SK-N-SH treated with all-trans-retinoic acid at 6 μM for 48 hours (cell line): Measurements from ENCODE around the gene PRRT2.
"Not testable (repeated sequence)": the region's sequence is repeated elsewhere in the genome, so short reads cannot be mapped to it uniquely, and the experiment has no call there.

ENCODE experiments used
- ATAC-seq: fragments of 200-7000 bp; cut with Tn5 transposase; 3 replicates; pipeline ENCODE4 v1.9.1; 2020; ENCODE audit warnings: mild to moderate bottlenecking, moderate library complexity
- ARNTL ChIP-seq: fragments of 450-650 bp; formaldehyde crosslinking; IDR thresholded peaks from 2 replicates; pipeline ENCODE4 v1.5.0; 2020; ENCODE audit warnings: low read depth, mild to moderate bottlenecking, moderate library complexity, borderline replicate concordance
- BACH2 ChIP-seq: fragments of 250-450 bp; sonication (Bioruptor Pico); IDR thresholded peaks from 2 replicates; pipeline ENCODE4 v1.9.0; 2021; ENCODE audit warnings: mild to moderate bottlenecking, borderline replicate concordance
- CSDC2 ChIP-seq: fragments of 250-450 bp; sonication (Bioruptor Pico); IDR thresholded peaks from 2 replicates; pipeline ENCODE4 v1.5.0; 2020; ENCODE audit warnings: mild to moderate bottlenecking, moderate library complexity
- GLIS3 ChIP-seq: fragments of 250-450 bp; sonication (Bioruptor Pico); IDR thresholded peaks from 2 replicates; pipeline ENCODE4 v1.5.0; 2020; ENCODE audit warnings: mild to moderate bottlenecking, moderate library complexity
- ISL1 ChIP-seq: fragments of 250-450 bp; sonication (Bioruptor Pico); IDR thresholded peaks from 2 replicates; pipeline ENCODE4 v2.1.2; 2022; ENCODE audit warnings: mild to moderate bottlenecking, moderate library complexity
- PPARA ChIP-seq: fragments of 250-450 bp; sonication (Bioruptor Pico); IDR thresholded peaks from 2 replicates; pipeline ENCODE4 v1.5.0; 2020; ENCODE audit warnings: mild to moderate bottlenecking, borderline replicate concordance
- RARB ChIP-seq: fragments of 250-450 bp; sonication (Bioruptor Pico); IDR thresholded peaks from 2 replicates; pipeline ENCODE4 v1.8.0; 2021; ENCODE audit warnings: mild to moderate bottlenecking, moderate library complexity
- TCF4 ChIP-seq: fragments of 250-450 bp; sonication (Bioruptor Pico); IDR thresholded peaks from 2 replicates; pipeline ENCODE4 v1.8.0; 2021; ENCODE audit warnings: mild to moderate bottlenecking, moderate library complexity, borderline replicate concordance
- TOX ChIP-seq: fragments of 250-450 bp; sonication (Bioruptor Pico); IDR thresholded peaks from 2 replicates; pipeline ENCODE4 v1.8.0; 2021; ENCODE audit warnings: mild to moderate bottlenecking, moderate library complexity, borderline replicate concordance
- ZFP3 ChIP-seq: fragments of 250-450 bp; sonication (Bioruptor Pico); IDR thresholded peaks from 2 replicates; pipeline ENCODE4 v1.5.0; 2020; ENCODE audit warnings: mild to moderate bottlenecking, moderate library complexity
- ZNF70 ChIP-seq: fragments of 450-650 bp; formaldehyde crosslinking; IDR thresholded peaks from 2 replicates; pipeline ENCODE4 v1.5.0; 2020; ENCODE audit warnings: mild to moderate bottlenecking, moderate library complexity
- ZNF8 ChIP-seq: fragments of 450-650 bp; formaldehyde crosslinking; IDR thresholded peaks from 2 replicates; pipeline ENCODE4 v1.5.0; 2020; ENCODE audit warnings: mild to moderate bottlenecking, moderate library complexity
- TF ChIP-seq, protein P1 (sequence below): fragments of 250-450 bp; sonication (Bioruptor Pico); IDR thresholded peaks from 2 replicates; pipeline ENCODE4 v1.8.0; 2021; ENCODE audit warnings: low read depth, mild to moderate bottlenecking, moderate library complexity, borderline replicate concordance
- TF ChIP-seq, protein P2 (sequence below): fragments of 250-450 bp; sonication (Bioruptor Pico); IDR thresholded peaks from 2 replicates; pipeline ENCODE4 v1.8.0; 2020; ENCODE audit warnings: mild to moderate bottlenecking, moderate library complexity, borderline replicate concordance
- TF ChIP-seq, protein P3 (sequence below): fragments of 250-450 bp; sonication (Bioruptor Pico); IDR thresholded peaks from 2 replicates; pipeline ENCODE4 v1.5.1; 2020; ENCODE audit warnings: low read depth, mild to moderate bottlenecking, moderate library complexity
- TF ChIP-seq, protein P4 (sequence below): fragments of 250-450 bp; sonication (Bioruptor Pico); IDR thresholded peaks from 2 replicates; pipeline ENCODE4 v1.5.0; 2020; ENCODE audit warnings: mild to moderate bottlenecking, moderate library complexity
- TF ChIP-seq, protein P5 (sequence below): fragments of 250-450 bp; sonication (Bioruptor Pico); IDR thresholded peaks from 2 replicates; pipeline ENCODE4 v1.5.1; 2021; ENCODE audit warnings: mild to moderate bottlenecking, moderate library complexity

The PRRT2 gene

DNA sequence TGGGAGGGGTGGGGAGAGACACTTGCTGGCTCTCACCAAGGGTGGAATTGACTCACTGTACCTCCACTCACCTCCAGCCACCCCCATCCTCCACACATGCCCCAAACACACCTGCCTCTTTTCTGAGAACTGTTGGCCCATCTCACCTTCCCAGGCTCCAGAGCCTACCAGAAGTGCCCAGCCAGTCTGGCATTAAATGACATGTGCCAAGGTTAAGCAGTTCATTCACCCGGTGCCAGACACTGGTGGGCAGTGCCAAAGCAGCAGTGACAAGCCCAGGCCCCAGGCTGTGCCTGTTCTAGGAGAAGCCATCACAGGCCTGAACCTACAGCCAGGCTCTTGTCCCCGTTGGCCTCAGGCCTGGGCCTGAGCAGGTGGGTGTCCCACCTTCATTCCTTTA is 19.5 kb downstream of the PRRT2 start:
- TF ChIP-seq, protein P1, sequence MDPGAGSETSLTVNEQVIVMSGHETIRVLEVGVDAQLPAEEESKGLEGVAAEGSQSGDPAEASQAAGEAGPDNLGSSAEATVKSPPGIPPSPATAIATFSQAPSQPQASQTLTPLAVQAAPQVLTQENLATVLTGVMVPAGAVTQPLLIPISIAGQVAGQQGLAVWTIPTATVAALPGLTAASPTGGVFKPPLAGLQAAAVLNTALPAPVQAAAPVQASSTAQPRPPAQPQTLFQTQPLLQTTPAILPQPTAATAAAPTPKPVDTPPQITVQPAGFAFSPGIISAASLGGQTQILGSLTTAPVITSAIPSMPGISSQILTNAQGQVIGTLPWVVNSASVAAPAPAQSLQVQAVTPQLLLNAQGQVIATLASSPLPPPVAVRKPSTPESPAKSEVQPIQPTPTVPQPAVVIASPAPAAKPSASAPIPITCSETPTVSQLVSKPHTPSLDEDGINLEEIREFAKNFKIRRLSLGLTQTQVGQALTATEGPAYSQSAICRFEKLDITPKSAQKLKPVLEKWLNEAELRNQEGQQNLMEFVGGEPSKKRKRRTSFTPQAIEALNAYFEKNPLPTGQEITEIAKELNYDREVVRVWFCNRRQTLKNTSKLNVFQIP (CRISPR knock-in tag): no peak
- TF ChIP-seq, protein P2, sequence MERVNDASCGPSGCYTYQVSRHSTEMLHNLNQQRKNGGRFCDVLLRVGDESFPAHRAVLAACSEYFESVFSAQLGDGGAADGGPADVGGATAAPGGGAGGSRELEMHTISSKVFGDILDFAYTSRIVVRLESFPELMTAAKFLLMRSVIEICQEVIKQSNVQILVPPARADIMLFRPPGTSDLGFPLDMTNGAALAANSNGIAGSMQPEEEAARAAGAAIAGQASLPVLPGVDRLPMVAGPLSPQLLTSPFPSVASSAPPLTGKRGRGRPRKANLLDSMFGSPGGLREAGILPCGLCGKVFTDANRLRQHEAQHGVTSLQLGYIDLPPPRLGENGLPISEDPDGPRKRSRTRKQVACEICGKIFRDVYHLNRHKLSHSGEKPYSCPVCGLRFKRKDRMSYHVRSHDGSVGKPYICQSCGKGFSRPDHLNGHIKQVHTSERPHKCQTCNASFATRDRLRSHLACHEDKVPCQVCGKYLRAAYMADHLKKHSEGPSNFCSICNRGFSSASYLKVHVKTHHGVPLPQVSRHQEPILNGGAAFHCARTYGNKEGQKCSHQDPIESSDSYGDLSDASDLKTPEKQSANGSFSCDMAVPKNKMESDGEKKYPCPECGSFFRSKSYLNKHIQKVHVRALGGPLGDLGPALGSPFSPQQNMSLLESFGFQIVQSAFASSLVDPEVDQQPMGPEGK (CRISPR knock-in tag): no peak
- TF ChIP-seq ZFP3 (CRISPR knock-in tag) (no peak), ARNTL (CRISPR knock-in tag) (no peak), TOX (CRISPR knock-in tag) (no peak), ZNF8 (CRISPR knock-in tag) (no peak), PPARA (CRISPR knock-in tag) (no peak), TCF4 (CRISPR knock-in tag) (no peak), RARB (CRISPR knock-in tag) (no peak), ZNF70 (CRISPR knock-in tag) (no peak), CSDC2 (CRISPR knock-in tag) (no peak), BACH2 (CRISPR knock-in tag) (no peak), GLIS3 (CRISPR knock-in tag) (no peak), ISL1 (CRISPR knock-in tag) (no peak)
- TF ChIP-seq, protein P3, sequence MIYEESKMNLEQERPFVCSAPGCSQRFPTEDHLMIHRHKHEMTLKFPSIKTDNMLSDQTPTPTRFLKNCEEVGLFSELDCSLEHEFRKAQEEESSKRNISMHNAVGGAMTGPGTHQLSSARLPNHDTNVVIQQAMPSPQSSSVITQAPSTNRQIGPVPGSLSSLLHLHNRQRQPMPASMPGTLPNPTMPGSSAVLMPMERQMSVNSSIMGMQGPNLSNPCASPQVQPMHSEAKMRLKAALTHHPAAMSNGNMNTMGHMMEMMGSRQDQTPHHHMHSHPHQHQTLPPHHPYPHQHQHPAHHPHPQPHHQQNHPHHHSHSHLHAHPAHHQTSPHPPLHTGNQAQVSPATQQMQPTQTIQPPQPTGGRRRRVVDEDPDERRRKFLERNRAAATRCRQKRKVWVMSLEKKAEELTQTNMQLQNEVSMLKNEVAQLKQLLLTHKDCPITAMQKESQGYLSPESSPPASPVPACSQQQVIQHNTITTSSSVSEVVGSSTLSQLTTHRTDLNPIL (CRISPR knock-in tag): no peak
- TF ChIP-seq, protein P4, sequence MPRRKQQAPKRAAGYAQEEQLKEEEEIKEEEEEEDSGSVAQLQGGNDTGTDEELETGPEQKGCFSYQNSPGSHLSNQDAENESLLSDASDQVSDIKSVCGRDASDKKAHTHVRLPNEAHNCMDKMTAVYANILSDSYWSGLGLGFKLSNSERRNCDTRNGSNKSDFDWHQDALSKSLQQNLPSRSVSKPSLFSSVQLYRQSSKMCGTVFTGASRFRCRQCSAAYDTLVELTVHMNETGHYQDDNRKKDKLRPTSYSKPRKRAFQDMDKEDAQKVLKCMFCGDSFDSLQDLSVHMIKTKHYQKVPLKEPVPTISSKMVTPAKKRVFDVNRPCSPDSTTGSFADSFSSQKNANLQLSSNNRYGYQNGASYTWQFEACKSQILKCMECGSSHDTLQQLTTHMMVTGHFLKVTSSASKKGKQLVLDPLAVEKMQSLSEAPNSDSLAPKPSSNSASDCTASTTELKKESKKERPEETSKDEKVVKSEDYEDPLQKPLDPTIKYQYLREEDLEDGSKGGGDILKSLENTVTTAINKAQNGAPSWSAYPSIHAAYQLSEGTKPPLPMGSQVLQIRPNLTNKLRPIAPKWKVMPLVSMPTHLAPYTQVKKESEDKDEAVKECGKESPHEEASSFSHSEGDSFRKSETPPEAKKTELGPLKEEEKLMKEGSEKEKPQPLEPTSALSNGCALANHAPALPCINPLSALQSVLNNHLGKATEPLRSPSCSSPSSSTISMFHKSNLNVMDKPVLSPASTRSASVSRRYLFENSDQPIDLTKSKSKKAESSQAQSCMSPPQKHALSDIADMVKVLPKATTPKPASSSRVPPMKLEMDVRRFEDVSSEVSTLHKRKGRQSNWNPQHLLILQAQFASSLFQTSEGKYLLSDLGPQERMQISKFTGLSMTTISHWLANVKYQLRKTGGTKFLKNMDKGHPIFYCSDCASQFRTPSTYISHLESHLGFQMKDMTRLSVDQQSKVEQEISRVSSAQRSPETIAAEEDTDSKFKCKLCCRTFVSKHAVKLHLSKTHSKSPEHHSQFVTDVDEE (CRISPR knock-in tag): no peak
- TF ChIP-seq, protein P5, sequence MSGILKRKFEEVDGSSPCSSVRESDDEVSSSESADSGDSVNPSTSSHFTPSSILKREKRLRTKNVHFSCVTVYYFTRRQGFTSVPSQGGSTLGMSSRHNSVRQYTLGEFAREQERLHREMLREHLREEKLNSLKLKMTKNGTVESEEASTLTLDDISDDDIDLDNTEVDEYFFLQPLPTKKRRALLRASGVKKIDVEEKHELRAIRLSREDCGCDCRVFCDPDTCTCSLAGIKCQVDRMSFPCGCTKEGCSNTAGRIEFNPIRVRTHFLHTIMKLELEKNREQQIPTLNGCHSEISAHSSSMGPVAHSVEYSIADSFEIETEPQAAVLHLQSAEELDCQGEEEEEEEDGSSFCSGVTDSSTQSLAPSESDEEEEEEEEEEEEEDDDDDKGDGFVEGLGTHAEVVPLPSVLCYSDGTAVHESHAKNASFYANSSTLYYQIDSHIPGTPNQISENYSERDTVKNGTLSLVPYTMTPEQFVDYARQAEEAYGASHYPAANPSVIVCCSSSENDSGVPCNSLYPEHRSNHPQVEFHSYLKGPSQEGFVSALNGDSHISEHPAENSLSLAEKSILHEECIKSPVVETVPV (CRISPR knock-in tag): no peak
- no peak for ATAC-seq

DNA sequence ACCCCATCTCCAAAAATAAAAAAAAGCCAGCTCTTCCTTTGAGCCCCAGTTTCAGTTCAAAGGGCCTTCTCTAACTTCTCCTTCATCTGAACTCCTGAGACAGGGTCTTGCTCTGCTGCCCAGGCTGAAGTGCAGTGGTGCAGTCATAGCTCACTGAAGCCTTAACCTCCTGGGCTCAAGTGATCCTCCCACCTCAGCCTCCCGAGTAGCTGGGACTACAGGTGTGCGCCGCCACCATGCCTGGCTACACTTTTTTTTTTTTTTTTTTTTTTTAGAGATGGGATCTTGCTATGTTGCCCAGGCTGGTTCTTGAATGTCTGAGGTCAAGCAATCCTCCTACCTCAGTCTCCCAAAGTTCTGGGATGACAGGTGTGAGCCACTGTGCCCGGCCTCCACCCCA is 21.2 kb downstream of the PRRT2 start:
- ATAC-seq: not testable (repeated sequence)

DNA sequence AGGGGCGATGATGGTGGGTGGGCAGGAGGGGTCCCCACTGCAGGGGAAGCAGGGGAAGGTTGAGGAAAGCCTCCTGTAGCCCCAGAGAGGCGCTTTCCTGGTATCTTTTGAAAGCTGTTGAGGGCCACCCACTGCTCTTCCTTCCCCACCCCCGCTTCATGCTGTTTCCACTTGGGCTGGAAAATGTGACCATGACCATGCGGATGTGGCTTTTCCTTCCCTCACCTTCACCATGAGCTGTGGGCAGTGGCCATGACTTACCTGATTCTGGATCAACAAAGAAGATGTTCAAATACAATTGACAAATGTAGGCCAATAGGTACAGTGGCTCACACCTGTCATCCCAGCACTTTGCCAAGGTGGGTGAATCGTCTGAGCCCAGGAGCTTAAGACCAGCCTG is 22.1 kb downstream of the PRRT2 start:
- no peak for ATAC-seq
- TF ChIP-seq ZFP3 (CRISPR knock-in tag): no peak
- no peak for TF ChIP-seq CSDC2 (CRISPR knock-in tag)
- TF ChIP-seq, protein P4 (CRISPR knock-in tag): no peak
- no peak for TF ChIP-seq ARNTL (CRISPR knock-in tag)
- TF ChIP-seq, protein P5 (CRISPR knock-in tag): no peak
- TF ChIP-seq ZNF8 (CRISPR knock-in tag): no peak
- TF ChIP-seq GLIS3 (CRISPR knock-in tag): no peak
- no peak for TF ChIP-seq TCF4 (CRISPR knock-in tag)
- TF ChIP-seq, protein P3 (CRISPR knock-in tag): no peak
- TF ChIP-seq, protein P1 (CRISPR knock-in tag): no peak
